Heart right ventricle (tissue), 16 donors: ENCODE results near the gene CLDN2. TPM values are rescaled to one million over a fixed set of nuclear protein-coding genes. Genes with fewer than 3 reads are reported as not detected.
A peak's percentile ranks its signal among the peaks of the same experiment; 100 is the strongest.
"Not testable (repeated sequence)": the region's sequence is repeated elsewhere in the genome, so short reads cannot be mapped to it uniquely, and the experiment has no call there.

ENCODE experiments used
- ATAC-seq, 8 donors: fragments of 200-7000 bp; cut with Tn5 transposase; one replicate each; pipeline ENCODE4 v1.9.1; 2020; ENCODE audit warnings: mild to moderate bottlenecking in 8 of 8, moderate library complexity in 8 of 8, moderate number of reproducible peaks in 1 of 8
- DNase-seq, 2 donors: peaks; one replicate each; pipeline ENCODE4 v3.0.0-alpha.2; 2020
- H3K27ac ChIP-seq, 10 donors: fragments of 200-600 bp; sonication (generic) in 2 of 10; one replicate each; pipeline versions ENCODE4 v1.5.0 to v1.8.0; 2020 to 2022; ENCODE audit warnings: mild to moderate bottlenecking in 3 of 10
- H3K27me3 ChIP-seq, 7 donors: fragments of 200-600 bp; one replicate each; pipeline ENCODE4 v1.8.0; 2021 to 2022; ENCODE audit warnings: mild to moderate bottlenecking in 2 of 7
- H3K36me3 ChIP-seq, 9 donors: fragments of 200-600 bp; sonication (generic) in 1 of 9; one replicate each; pipeline versions ENCODE4 v1.5.0 to v1.8.0; 2020 to 2022; ENCODE audit warnings: mild to moderate bottlenecking in 2 of 9
- H3K4me1 ChIP-seq, 9 donors: fragments of 200-600 bp; sonication (generic) in 1 of 9; one replicate each; pipeline versions ENCODE4 v1.5.0 to v1.8.0; 2020 to 2022; ENCODE audit warnings: mild to moderate bottlenecking in 4 of 9
- H3K4me3 ChIP-seq, 10 donors: fragments of 200-600 bp; sonication (generic) in 2 of 10; one replicate each; pipeline versions ENCODE4 v1.5.0 to v1.8.0; 2020 to 2022; ENCODE audit warnings: mild to moderate bottlenecking in 7 of 10, moderate library complexity in 2 of 10
- H3K9me3 ChIP-seq, 11 donors: fragments of 200-600 bp in 10 of 11; sonication (generic) in 2 of 11; one replicate each; pipeline versions ENCODE4 v1.5.0 to v1.8.0; 2013 to 2022; ENCODE audit warnings: mild to moderate bottlenecking in 2 of 11, control low read depth in 1 of 11, moderate library complexity in 1 of 11
- CTCF ChIP-seq, 9 donors: fragments of 200-600 bp; sonication (generic) in 2 of 9; IDR thresholded peaks; one replicate each; pipeline versions ENCODE4 v1.5.0 to v1.8.0; 2021 to 2022; ENCODE audit warnings: antibody characterized with exemption in 9 of 9, mild to moderate bottlenecking in 5 of 9, moderate library complexity in 1 of 9
- WGBS, 2 donors: extraction: QIAGEN DNeasy Blood & Tissue Kit; methylation state at CpG; one replicate each; pipeline ENCODE4 v1.1.7; 2013; ENCODE audit warnings: inconsistent platforms in 1 of 2; 5-methylcytosine and 5-hydroxymethylcytosine counted together
- intact Hi-C, 10 donors: fragments of 100-400 bp; cut with DNase I; formaldehyde crosslinking; loops; one replicate each; pipeline versions ENCODE4 v1.11.1 to v1.14.2; 2022
- long read RNA-seq, 3 donors: library from polyadenylated mRNA; unstranded; transcript quantifications; one replicate each; pipeline ENCODE4 v2.0.0, GENCODE V29; 2020 to 2021
- polyA plus RNA-seq, 2 donors: library from polyadenylated mRNA; stranded (reverse); fragments of 200-250 nt; gene quantifications; one replicate each; pipeline ENCODE4 v1.2.3, GENCODE V29; 2013
- total RNA-seq, 10 donors: library from RNA; stranded (reverse); fragmentation: NEBNext Ultra II Directional in 3 of 10; extraction: Animal tissue kit (Norgen Biotek cat#: 25700) in 3 of 10; gene quantifications; one replicate each; pipeline versions ENCODE4 v1.2.1 to v1.2.4, GENCODE V29; 2021 to 2023
- donor health status: Arrhythmogenic right ventricular cardiomyopathy.
- donor health status: ischemic (EF 13 %, LVEDD 7.1; RV severe dilation, severe dysfunction).
- donor health status: healthy with polysubstance abuse.
- donor health status: DM: no; HTN: yes; CAD: no.
- donor health status: DM: no; HTN: no; CAD: no.
- donor health status: ischemic (EF 25% LVEDD 6.9; RV normal size, moderate dysfunction).
- donor health status: ischemic (EF 25% LVEDD 5.7; RV mildly dilated, moderate dysfunction).
- donor health status: healthy.
- donor health status: DM: yes; HTN: yes; CAD: no.
- donor health status: Ischemic cardiomyopathy.
- donor health status: ischemic (EF 35%, LVEDD 5.7; RV mildly dilated, moderate dysfunction).
- donor health status: nonischemic (EF 11% LVEDD 7.7; RV severe dilation, severe dysfunction).
- donor health status: DM: yes; HTN: yes; CAD: no.
- donor health status: PGD.
- donor health status: ischemic (EF 29% LVEDD 5.4; RV normal size, mild dysfunction).
- donor health status: nonischemic (EF 23%, LVEDD 6.1; RV moderate dilation, normal function).

CLDN2 gene
- total RNA-seq (not detected), polyA plus RNA-seq (under 1 TPM in 1 of 2 donors, not detected in 1; 0.03 TPM)
- long read RNA-seq, donor 1 = 0 reads
- long read RNA-seq, donor 2 = 0 reads
- long read RNA-seq, donor 3 = 0 reads

- WGBS, 2 donors = 44 to 60% methylated on average over 2 of the region's 2 CpGs
- Histone ChIP-seq H3K9me3 (no peaks in the 10 kb centered on the region), H3K36me3 (no peaks in the 10 kb centered on the region), H3K27ac (no peak within 1 kb of the TSS), H3K4me1 (peaks cover 0 to 8% (median 0%) of the 10 kb centered on the region in 9 donors), H3K27me3 (peaks cover 0 to 40% (median 0%) of the 10 kb centered on the region in 7 donors), H3K4me3 (no peak within 1 kb of the TSS)
- DNase-seq (no peak), ATAC-seq (no peak)
- no peak for TF ChIP-seq CTCF (IDR thresholded peaks at IDR 0.05)
- intact Hi-C loops = no loop called here
Measured at GRCh38 chrX:106919932-106920452, at the start of gene CLDN2. Gene CLDN2 (plus strand): TSS chrX:106920402. CDS start chrX:106928229, 7,827 bp downstream.

GRCh38 chrX:106872796-106873195 is 47.4 kb upstream of the CLDN2 start:
- peaks cover 0 to 47% (median 0%) of the 10 kb centered on the region in 7 donors for H3K27me3 ChIP-seq
- intact Hi-C loops, H3K9me3 ChIP-seq, ATAC-seq, H3K27ac ChIP-seq, H3K4me3 ChIP-seq, H3K36me3 ChIP-seq, DNase-seq, H3K4me1 ChIP-seq: not testable (repeated sequence)
- WGBS, 2 donors = 98 to 100% methylated on average over 2 of the region's 2 CpGs

- 67 to 75% methylated on average over 2 of the region's 2 CpGs for WGBS, 2 donors
- DNase-seq = no peak
- Histone ChIP-seq H3K4me3 (no peak overlapping the region), H3K27ac (no peak overlapping the region), H3K4me1 (no peaks in the 10 kb centered on the region), H3K27me3 (peaks cover 0 to 47% (median 0%) of the 10 kb centered on the region in 7 donors), H3K9me3 (no peaks in the 10 kb centered on the region), H3K36me3 (peaks cover 0 to 5% (median 0%) of the 10 kb centered on the region in 9 donors)
- peak in 6 of 9 donors; percentile 25 to 62 (median 31) for TF ChIP-seq CTCF (IDR thresholded peaks at IDR 0.05)
- ATAC-seq = no peak
- intact Hi-C loops = no loop called here
Measured at GRCh38 chrX:106874075-106874474, 46.1 kb upstream of the CLDN2 start.

- TF ChIP-seq CTCF (IDR thresholded peaks at IDR 0.05) = no peak
- no peak for DNase-seq
- Histone ChIP-seq H3K27me3 (peaks cover 0 to 41% (median 0%) of the 10 kb centered on the region in 7 donors), H3K36me3 (peaks cover 0 to 5% (median 0%) of the 10 kb centered on the region in 9 donors), H3K9me3 (no peaks in the 10 kb centered on the region), H3K4me3 (no peak overlapping the region), H3K4me1 (no peaks in the 10 kb centered on the region), H3K27ac (no peak overlapping the region)
- intact Hi-C loops = no loop called here
- 97 to 100% methylated on average over 1 of the region's 1 CpG for WGBS, 2 donors
- no peak for ATAC-seq
Measured at GRCh38 chrX:106875151-106875550, 45.1 kb upstream of the CLDN2 start.

- DNase-seq (no peak), ATAC-seq (no peak)
- Histone ChIP-seq H3K9me3 (no peaks in the 10 kb centered on the region), H3K27ac (no peak overlapping the region), H3K36me3 (no peaks in the 10 kb centered on the region), H3K27me3 (peaks cover 0 to 67% (median 0%) of the 10 kb centered on the region in 7 donors), H3K4me1 (peaks cover 0 to 1% (median 0%) of the 10 kb centered on the region in 9 donors), H3K4me3 (no peak overlapping the region)
- intact Hi-C loops = no loop called here
- TF ChIP-seq CTCF (IDR thresholded peaks at IDR 0.05) = no peak
- 90 to 96% methylated on average over 1 of the region's 1 CpG for WGBS, 2 donors
Measured at GRCh38 chrX:106889468-106889867, 30.7 kb upstream of the CLDN2 start.
